VCaP (cell line): Measurements from ENCODE around the gene XKR7.
"Not testable (repeated sequence)": the region's sequence is repeated elsewhere in the genome, so short reads cannot be mapped to it uniquely, and the experiment has no call there.

ENCODE experiments used
- H3K27ac ChIP-seq: fragments of 450-650 bp; 2 replicates; pipeline ENCODE4 v1.5.1; 2017
- CTCF ChIP-seq: fragments of 450-650 bp; conservative IDR thresholded peaks from 2 replicates; pipeline ENCODE4 v1.5.1; 2017; ENCODE audit warnings: mild to moderate bottlenecking, moderate library complexity

The XKR7 gene

GRCh38 chr20:31923388-31924331 lies 44.3 kb upstream of the XKR7 start:
- no peak for TF ChIP-seq CTCF

GRCh38 chr20:31924561-31924960 lies 43.4 kb upstream of the XKR7 start:
- TF ChIP-seq CTCF = no peak
- H3K27ac ChIP-seq = no peak overlapping the region

More at GRCh38 chr20:31923388-31924331, 44.3 kb upstream of the XKR7 start:
- H3K27ac ChIP-seq = no peak overlapping the region

GRCh38 chr20:31925631-31926030 lies 42.3 kb upstream of the XKR7 start:
- H3K27ac ChIP-seq = no peak overlapping the region
- TF ChIP-seq CTCF = no peak

DNA sequence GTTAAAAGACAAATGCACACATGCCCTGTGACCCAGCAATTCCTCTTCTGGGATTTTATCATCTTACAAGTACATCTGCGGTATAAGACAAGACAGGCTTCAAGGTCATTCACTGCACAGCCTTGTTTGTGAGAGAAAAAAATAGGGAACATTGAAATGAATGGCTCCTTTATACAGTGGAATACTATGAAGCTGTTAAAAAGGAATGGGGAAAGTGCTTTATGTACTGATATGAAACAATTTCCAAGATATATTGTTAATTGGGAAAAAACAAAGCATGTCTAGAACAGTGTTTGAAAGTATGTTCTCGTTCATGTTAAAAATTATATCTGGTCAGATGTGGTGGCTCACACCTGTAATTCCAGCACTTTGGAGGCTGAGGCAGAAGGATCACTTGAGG lies 41.5 kb upstream of the XKR7 start:
- no peak overlapping the region for H3K27ac ChIP-seq
- no peak for TF ChIP-seq CTCF

DNA sequence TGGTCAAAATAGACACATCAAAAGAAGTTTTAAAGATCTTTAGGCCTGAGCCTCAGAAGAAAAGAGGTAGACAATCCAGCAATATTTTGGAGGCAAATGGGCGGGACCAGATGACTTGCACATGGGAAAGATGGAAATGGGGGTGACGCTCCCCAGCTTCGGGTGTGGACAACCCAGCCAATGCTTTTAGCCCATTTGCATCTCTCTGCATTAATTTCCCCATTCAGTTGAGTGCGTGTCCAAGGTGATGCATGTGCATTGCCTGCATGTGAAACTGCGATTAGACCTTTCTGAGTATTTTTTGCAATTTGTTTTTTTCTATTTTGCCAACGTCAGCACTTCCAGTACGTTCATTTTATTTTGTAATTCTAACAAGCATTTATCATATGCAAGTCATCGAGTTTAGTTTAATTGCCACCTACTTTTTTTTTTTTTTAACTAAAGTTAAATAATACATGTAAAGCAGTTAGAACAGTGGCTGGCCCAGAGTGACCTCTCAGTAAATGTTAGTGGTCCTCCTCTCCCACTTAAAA lies 40.3 kb upstream of the XKR7 start:
- no peak for TF ChIP-seq CTCF
- H3K27ac ChIP-seq = 0 out of 2 replicates have a peak overlapping the region, but pooled peaks have one; percentile 3

GRCh38 chr20:31929631-31930030 lies 38.3 kb upstream of the XKR7 start:
- H3K27ac ChIP-seq = not testable (repeated sequence)

DNA sequence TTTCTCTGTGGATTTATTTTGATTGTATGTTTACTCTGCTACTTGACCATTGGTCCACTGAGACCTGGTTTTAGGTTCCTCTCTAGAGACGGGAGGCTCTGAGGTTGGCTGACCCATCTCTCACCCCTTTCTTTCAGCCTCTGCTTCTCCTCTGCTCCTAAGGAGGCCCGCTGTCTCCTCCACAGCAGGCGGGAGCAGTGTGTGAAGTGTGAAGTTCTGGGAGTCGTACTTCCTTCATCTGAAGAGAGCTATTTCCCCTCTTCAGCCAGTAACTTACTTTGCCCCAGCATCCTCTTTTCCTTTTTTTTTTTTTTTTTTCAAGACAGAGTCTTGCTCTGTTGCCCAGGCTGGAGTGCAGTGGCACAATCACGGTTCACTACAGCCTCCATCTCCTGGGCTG lies 37.2 kb upstream of the XKR7 start:
- TF ChIP-seq CTCF = no peak
- H3K27ac ChIP-seq = no peak overlapping the region

DNA sequence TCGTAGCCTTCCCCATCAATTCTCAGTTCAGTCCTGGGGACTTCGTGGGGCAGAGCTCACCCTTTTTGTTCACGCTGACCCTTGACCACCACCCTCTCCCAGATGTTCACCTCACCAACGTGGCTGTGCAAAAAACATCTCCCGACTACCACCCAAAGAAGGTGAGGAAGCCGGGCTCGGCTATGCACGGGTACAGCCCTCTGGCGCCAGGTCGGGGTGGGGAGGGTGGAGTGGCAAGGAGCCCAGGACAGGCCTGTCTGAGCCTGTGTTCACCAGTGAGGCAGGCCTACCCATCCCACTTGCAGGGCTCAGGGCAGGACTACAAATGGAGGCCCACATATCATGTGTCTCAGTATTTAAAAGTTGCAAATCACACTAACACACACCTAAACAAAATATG lies 34.3 kb upstream of the XKR7 start:
- no peak for TF ChIP-seq CTCF
- H3K27ac ChIP-seq = no peak overlapping the region
